ENCODE measurements around the gene FCN3.

Gene FCN3

GRCh38 chr1:27345272-27345671, 29.4 kb downstream of the FCN3 start:
- no peak for DNase-seq (ENCODE audit: extremely low read depth in 1 of 2, low read depth in 1 of 2)

- no peak for DNase-seq (ENCODE audit: extremely low read depth in 1 of 2, low read depth in 1 of 2)
Observed at GRCh38 chr1:27343639-27344025, 31.0 kb downstream of the FCN3 start.

- DNase-seq (ENCODE audit: extremely low read depth in 1 of 2, low read depth in 1 of 2): no peak
Observed at GRCh38 chr1:27342778-27343638, 31.6 kb downstream of the FCN3 start.

- no peak for DNase-seq (ENCODE audit: extremely low read depth in 1 of 2, low read depth in 1 of 2)
Observed at GRCh38 chr1:27342391-27342777, 32.2 kb downstream of the FCN3 start.

GRCh38 chr1:27341525-27342252, 32.9 kb downstream of the FCN3 start, which contains the start of gene SYTL1:
SYTL1 (plus strand) TSS chr1:27342022; CDS start chr1:27345335, 3,313 bp downstream.
- peak in 1 of 2 donors; percentile 56 for DNase-seq (ENCODE audit: extremely low read depth in 1 of 2, low read depth in 1 of 2)

- DNase-seq (ENCODE audit: extremely low read depth in 1 of 2, low read depth in 1 of 2): no peak
Observed at GRCh38 chr1:27339213-27339612, 35.4 kb downstream of the FCN3 start.

- DNase-seq (ENCODE audit: extremely low read depth in 1 of 2, low read depth in 1 of 2): no peak
Observed at GRCh38 chr1:27338751-27339150, 35.9 kb downstream of the FCN3 start.

- DNase-seq (ENCODE audit: extremely low read depth in 1 of 2, low read depth in 1 of 2): no peak
Observed at GRCh38 chr1:27336756-27337155, 37.9 kb downstream of the FCN3 start.

- DNase-seq (ENCODE audit: extremely low read depth in 1 of 2, low read depth in 1 of 2): no peak
Observed at GRCh38 chr1:27335506-27336422, 38.9 kb downstream of the FCN3 start.

- DNase-seq (ENCODE audit: extremely low read depth in 1 of 2, low read depth in 1 of 2): no peak
Observed at GRCh38 chr1:27333717-27334279, 40.8 kb downstream of the FCN3 start.

- DNase-seq (ENCODE audit: extremely low read depth in 1 of 2, low read depth in 1 of 2): no peak
Observed at GRCh38 chr1:27332536-27333281, 41.9 kb downstream of the FCN3 start.

GRCh38 chr1:27331922-27332321, 42.7 kb downstream of the FCN3 start:
- no peak for DNase-seq (ENCODE audit: extremely low read depth in 1 of 2, low read depth in 1 of 2)

- no peak for DNase-seq (ENCODE audit: extremely low read depth in 1 of 2, low read depth in 1 of 2)
Observed at GRCh38 chr1:27331426-27331825, 43.2 kb downstream of the FCN3 start.

- DNase-seq (ENCODE audit: extremely low read depth in 1 of 2, low read depth in 1 of 2): no peak
Observed at GRCh38 chr1:27330786-27331185, 43.8 kb downstream of the FCN3 start.

GRCh38 chr1:27327964-27328363, 46.7 kb downstream of the FCN3 start:
- DNase-seq (ENCODE audit: extremely low read depth in 1 of 2, low read depth in 1 of 2): no peak

GRCh38 chr1:27325286-27325685, 49.3 kb downstream of the FCN3 start:
- DNase-seq (ENCODE audit: extremely low read depth in 1 of 2, low read depth in 1 of 2): no peak

GRCh38 chr1:27322569-27323240, 51.9 kb downstream of the FCN3 start:
- DNase-seq (ENCODE audit: extremely low read depth in 1 of 2, low read depth in 1 of 2): no peak

- DNase-seq (ENCODE audit: extremely low read depth in 1 of 2, low read depth in 1 of 2): peak; percentile 96 to 97
Observed at GRCh38 chr1:27321813-27322568, 52.6 kb downstream of the FCN3 start, which contains the start of gene TMEM222. TMEM222 (plus strand) TSS chr1:27322163; CDS start chr1:27322198, 35 bp downstream.
